RKO (cell line): ENCODE measurements around the gene LEKR1.
A peak's percentile ranks its signal among the peaks of the same experiment; 100 is the strongest.

Experiments
- DNase-seq: peaks from one replicate; pipeline ENCODE4 v3.0.0-alpha.2; 2016; ENCODE audit warnings: low spot score

Gene LEKR1

GRCh38 chr3:157079676-157080369 lies 253.7 kb downstream of the LEKR1 start:
- no peak for DNase-seq

- DNase-seq: peak; percentile 94
Measured at GRCh38 chr3:157081626-157082210, 255.6 kb downstream of the LEKR1 start.

GRCh38 chr3:157082305-157082982 lies 256.3 kb downstream of the LEKR1 start:
- DNase-seq: peak; percentile 65

- no peak for DNase-seq
Measured at GRCh38 chr3:157083824-157084223, 257.7 kb downstream of the LEKR1 start.

GRCh38 chr3:157086060-157086750 lies 260.1 kb downstream of the LEKR1 start:
- DNase-seq: no peak

- no peak for DNase-seq
Measured at GRCh38 chr3:157086775-157087174, 260.6 kb downstream of the LEKR1 start.

GRCh38 chr3:157087373-157087772 lies 261.2 kb downstream of the LEKR1 start:
- no peak for DNase-seq

GRCh38 chr3:157087780-157088600 lies 261.8 kb downstream of the LEKR1 start:
- peak; percentile 22 for DNase-seq

GRCh38 chr3:157088601-157089454 lies 262.7 kb downstream of the LEKR1 start:
- peak; percentile 93 for DNase-seq

GRCh38 chr3:157089455-157090221 lies 263.5 kb downstream of the LEKR1 start:
- no peak for DNase-seq

- DNase-seq: no peak
Measured at GRCh38 chr3:157091083-157091833, 265.1 kb downstream of the LEKR1 start.

- no peak for DNase-seq
Measured at GRCh38 chr3:157092230-157092629, 266.1 kb downstream of the LEKR1 start.

GRCh38 chr3:157093096-157093495 lies 266.9 kb downstream of the LEKR1 start:
- DNase-seq: no peak

GRCh38 chr3:157094301-157094700 lies 268.1 kb downstream of the LEKR1 start:
- no peak for DNase-seq

- DNase-seq: no peak
Measured at GRCh38 chr3:157094751-157095480, 268.8 kb downstream of the LEKR1 start.
